ENCODE results near the gene MPDZ. TPM values are rescaled to one million over a fixed set of nuclear protein-coding genes. Genes with fewer than 3 reads are reported as not detected.
"Not testable (repeated sequence)": the region's sequence is repeated elsewhere in the genome, so short reads cannot be mapped to it uniquely, and the experiment has no call there.

The MPDZ gene
- total and polyA plus RNA-seq, 5 experiments from 2014 or later = not detected

DNA sequence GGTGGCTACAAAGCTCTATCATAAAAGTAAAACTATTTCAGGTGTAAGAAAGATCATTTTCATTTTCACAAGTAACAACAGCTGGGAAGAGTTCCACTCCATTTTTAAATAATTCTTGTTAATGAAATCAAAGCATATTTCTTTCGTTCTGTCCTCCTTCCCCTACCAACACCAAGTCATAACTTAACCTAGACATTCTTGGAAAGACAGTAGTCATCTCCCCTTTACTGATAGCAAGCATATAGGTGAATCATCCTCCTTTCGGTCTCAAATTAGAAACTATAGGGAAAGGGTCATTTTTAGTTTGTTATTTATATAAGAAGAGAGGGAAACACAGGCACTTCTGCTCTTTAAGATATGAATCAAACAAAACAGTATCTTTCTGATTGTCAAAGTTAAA lies 38.2 kb downstream of the MPDZ start:
- no peaks in the 10 kb centered on the region for H3K27me3 Mint-ChIP-seq
- no peak overlapping the region for H3K4me3 Mint-ChIP-seq
- peaks cover 0 to 12% (median 5%) of the 10 kb centered on the region in 9 donors for H3K9me3 Mint-ChIP-seq
- POLR2A ChIA-PET = no interaction called here
- no peak overlapping the region for H3K27ac Mint-ChIP-seq
- ATAC-seq (no peak), DNase-seq (no peak)
- no peaks in the 10 kb centered on the region for H3K4me1 Mint-ChIP-seq
- no peaks in the 10 kb centered on the region for H3K36me3 Mint-ChIP-seq

DNA sequence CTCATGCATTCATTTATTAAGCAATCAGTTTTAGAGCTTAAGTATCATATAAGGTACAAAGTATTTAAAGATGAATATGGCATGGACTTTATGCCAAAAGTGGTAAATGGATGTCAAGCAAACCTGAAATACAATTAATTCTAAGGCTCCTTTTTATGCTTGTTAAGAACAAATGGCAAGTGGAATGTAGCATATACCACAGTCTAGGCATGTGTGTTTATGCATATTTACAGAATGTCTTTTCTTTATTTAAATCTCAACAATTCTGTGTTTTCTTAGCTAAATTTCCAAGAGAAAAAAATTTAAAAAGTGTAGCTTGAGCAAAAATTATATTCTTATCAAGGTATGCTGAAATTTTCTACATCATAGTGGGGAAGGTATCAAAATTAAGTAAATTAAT lies 39.8 kb downstream of the MPDZ start:
- H3K4me3 Mint-ChIP-seq = no peak overlapping the region
- H3K9me3 Mint-ChIP-seq = peaks cover 0 to 12% (median 5%) of the 10 kb centered on the region in 9 donors
- H3K36me3 Mint-ChIP-seq = no peaks in the 10 kb centered on the region
- no peak for ATAC-seq
- POLR2A ChIA-PET = no interaction called here
- H3K4me1 Mint-ChIP-seq = no peaks in the 10 kb centered on the region
- DNase-seq = no peak
- H3K27me3 Mint-ChIP-seq = no peaks in the 10 kb centered on the region
- H3K27ac Mint-ChIP-seq = no peak overlapping the region

- DNase-seq (no peak), ATAC-seq (no peak)
- H3K27ac Mint-ChIP-seq = no peak overlapping the region
- H3K4me3 Mint-ChIP-seq = no peak overlapping the region
- POLR2A ChIA-PET = no interaction called here
- H3K27me3 Mint-ChIP-seq = no peaks in the 10 kb centered on the region
- no peaks in the 10 kb centered on the region for H3K4me1 Mint-ChIP-seq
- H3K36me3 Mint-ChIP-seq = no peaks in the 10 kb centered on the region
- H3K9me3 Mint-ChIP-seq = peaks cover 0 to 12% (median 5%) of the 10 kb centered on the region in 9 donors
These were observed 40.3 kb downstream of the MPDZ start for GRCh38 chr9:13239208-13239607.

DNA sequence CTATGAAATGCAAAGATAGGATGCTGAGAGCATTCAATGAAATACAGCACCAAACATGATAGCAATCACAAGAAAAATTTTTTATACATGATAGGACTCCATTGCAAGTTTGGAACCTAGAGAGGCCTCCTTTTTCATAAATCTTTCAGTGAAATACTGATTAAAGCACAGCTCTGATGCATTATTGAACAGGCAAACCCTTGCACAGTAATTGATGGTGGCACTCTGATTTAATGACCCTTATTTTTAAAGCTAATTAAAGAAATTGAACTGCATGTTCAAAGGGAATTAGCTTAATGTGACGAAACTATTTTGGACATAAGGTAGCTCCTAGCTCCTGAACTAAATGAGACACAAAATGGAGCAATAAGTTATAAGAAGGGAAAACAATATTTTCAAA lies 44.6 kb downstream of the MPDZ start:
- no peaks in the 10 kb centered on the region for H3K27me3 Mint-ChIP-seq
- no peaks in the 10 kb centered on the region for H3K4me1 Mint-ChIP-seq
- no peaks in the 10 kb centered on the region for H3K36me3 Mint-ChIP-seq
- no peak for ATAC-seq
- H3K9me3 Mint-ChIP-seq = peaks cover 0 to 10% (median 0%) of the 10 kb centered on the region in 9 donors
- no peak for DNase-seq
- POLR2A ChIA-PET = no interaction called here
- no peak overlapping the region for H3K27ac Mint-ChIP-seq
- no peak overlapping the region for H3K4me3 Mint-ChIP-seq

DNA sequence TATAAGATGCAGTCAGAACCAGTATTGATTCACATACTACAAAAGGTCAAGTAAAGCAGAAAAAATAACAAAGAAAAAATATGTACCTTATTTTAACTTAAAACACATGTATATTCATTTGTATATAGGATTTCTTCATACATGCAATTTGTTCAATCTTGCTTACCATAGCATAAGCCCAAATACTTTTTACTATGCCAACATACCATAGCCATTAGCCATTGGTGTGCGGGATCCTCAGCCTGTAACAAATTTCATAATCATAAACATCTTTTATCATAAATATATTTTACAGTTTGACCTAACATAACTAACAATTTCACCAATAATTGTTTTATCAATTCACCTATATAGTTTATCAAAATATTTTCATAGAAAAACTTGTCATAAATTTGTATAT lies 51.1 kb downstream of the MPDZ start:
- ATAC-seq (no peak), DNase-seq (no peak)

GRCh38 chr9:13224366-13224765 lies 55.1 kb downstream of the MPDZ start:
- Mint-ChIP-seq H3K4me1 (no peaks in the 10 kb centered on the region), H3K27me3 (no peaks in the 10 kb centered on the region), H3K36me3 (no peaks in the 10 kb centered on the region), H3K9me3 (peaks cover 0 to 8% (median under 1%) of the 10 kb centered on the region in 9 donors), H3K4me3 (no peak overlapping the region), H3K27ac (no peak overlapping the region)
- DNase-seq (no peak), ATAC-seq (no peak)
- POLR2A ChIA-PET = no interaction called here

More for the DNA sequence above, 51.1 kb downstream of the MPDZ start:
- Mint-ChIP-seq H3K36me3 (no peaks in the 10 kb centered on the region), H3K27me3 (no peaks in the 10 kb centered on the region), H3K27ac (no peak overlapping the region), H3K9me3 (peaks cover 0 to 9% (median 0%) of the 10 kb centered on the region in 9 donors), H3K4me1 (no peaks in the 10 kb centered on the region), H3K4me3 (no peak overlapping the region)
- POLR2A ChIA-PET = no interaction called here

- POLR2A ChIA-PET, H3K4me1 Mint-ChIP-seq, H3K27ac Mint-ChIP-seq, DNase-seq, H3K36me3 Mint-ChIP-seq, ATAC-seq, H3K4me3 Mint-ChIP-seq, H3K27me3 Mint-ChIP-seq: not testable (repeated sequence)
- H3K9me3 Mint-ChIP-seq = peaks cover 0 to 16% (median 4%) of the 10 kb centered on the region in 9 donors
These were observed 56.8 kb downstream of the MPDZ start for GRCh38 chr9:13222733-13223132.

DNA sequence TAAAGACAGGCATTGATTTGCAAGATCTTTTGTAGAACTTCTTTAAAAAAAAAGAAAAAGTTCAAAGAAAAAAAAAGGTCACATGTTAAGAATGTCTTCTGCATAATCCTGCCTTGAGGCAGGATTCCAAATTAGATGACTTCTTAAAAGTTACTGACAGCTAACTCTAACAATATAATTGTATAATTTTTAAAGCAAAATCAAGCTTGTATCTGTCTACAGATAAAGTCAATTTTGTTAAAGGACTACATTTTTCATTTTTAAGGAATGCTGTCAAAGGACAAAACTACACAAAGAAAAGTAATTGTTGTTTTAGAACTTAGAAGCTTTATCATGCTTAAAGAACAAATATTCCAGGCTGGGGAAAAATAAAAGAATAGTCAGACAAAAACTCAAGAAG lies 57.8 kb downstream of the MPDZ start:
- no peak for ATAC-seq
- POLR2A ChIA-PET = no interaction called here
- Mint-ChIP-seq H3K27me3 (no peaks in the 10 kb centered on the region), H3K4me1 (no peaks in the 10 kb centered on the region), H3K36me3 (no peaks in the 10 kb centered on the region), H3K9me3 (peaks cover 0 to 20% (median 6%) of the 10 kb centered on the region in 9 donors), H3K27ac (no peak overlapping the region), H3K4me3 (no peak overlapping the region)
- DNase-seq = no peak

DNA sequence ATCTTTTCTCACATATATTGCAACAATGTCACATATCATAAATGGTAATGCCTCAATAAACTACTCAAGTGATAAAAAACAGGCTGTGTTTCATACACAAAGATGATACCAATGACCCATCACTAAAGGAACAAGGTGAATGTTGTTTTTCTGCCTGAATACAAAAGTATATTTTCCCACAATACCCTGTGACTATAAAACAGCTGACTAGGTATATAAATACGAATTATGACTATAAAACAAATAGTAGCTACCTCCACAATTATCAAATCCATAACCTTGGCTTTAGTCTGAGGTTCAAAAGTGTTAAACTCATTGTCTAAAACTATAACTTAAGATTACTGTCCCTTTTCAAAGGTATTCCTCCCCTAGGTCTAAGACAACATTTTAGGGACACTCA lies 58.7 kb downstream of the MPDZ start:
- no peak for ATAC-seq
- Mint-ChIP-seq H3K36me3 (no peaks in the 10 kb centered on the region), H3K27me3 (no peaks in the 10 kb centered on the region), H3K27ac (no peak overlapping the region), H3K4me1 (no peaks in the 10 kb centered on the region), H3K9me3 (peaks cover 0 to 20% (median 5%) of the 10 kb centered on the region in 9 donors), H3K4me3 (no peak overlapping the region)
- POLR2A ChIA-PET = no interaction called here
- DNase-seq = no peak

DNA sequence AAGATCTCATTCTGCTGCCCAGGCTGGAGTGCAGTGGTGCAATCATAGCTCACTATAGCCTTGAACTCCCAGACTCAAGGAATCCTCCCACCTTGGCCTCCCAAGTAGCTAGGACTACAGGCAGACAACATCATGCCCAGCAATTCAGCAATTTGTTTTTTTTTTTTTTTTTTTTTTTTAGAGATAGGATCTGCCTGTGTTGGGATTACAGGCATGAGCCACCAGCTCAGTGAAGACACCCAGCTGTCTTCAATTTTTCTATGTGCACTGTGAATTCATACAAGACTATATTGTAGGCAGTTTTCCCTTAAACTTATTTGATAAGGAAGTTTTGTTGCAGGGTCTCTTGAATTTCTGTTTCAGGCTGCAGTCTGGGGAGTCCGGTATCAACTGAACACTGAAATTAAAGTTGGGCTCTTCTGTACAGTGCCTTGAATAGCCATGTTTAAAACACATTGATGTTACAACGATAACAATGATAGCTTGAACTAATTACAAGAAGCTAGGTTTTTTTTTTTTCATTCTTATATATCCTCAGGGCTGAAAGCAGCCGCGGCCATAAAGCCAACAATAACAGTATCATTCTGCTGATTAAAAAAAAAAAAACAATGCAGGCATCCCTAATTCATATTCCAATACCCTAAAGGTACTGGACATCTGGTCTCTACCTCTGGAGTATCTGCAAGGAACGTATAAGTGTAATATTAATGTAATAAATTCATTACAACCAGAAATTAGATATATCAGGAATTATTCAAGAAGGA lies 63.5 kb downstream of the MPDZ start:
- no peak overlapping the region for H3K27ac Mint-ChIP-seq
- H3K9me3 Mint-ChIP-seq = peaks cover 0 to 20% (median 3%) of the 10 kb centered on the region in 9 donors
- no peaks in the 10 kb centered on the region for H3K27me3 Mint-ChIP-seq
- POLR2A ChIA-PET = no interaction called here
- ATAC-seq = no peak
- no peak overlapping the region for H3K4me3 Mint-ChIP-seq
- no peak for DNase-seq
- no peaks in the 10 kb centered on the region for H3K36me3 Mint-ChIP-seq
- no peaks in the 10 kb centered on the region for H3K4me1 Mint-ChIP-seq

DNA sequence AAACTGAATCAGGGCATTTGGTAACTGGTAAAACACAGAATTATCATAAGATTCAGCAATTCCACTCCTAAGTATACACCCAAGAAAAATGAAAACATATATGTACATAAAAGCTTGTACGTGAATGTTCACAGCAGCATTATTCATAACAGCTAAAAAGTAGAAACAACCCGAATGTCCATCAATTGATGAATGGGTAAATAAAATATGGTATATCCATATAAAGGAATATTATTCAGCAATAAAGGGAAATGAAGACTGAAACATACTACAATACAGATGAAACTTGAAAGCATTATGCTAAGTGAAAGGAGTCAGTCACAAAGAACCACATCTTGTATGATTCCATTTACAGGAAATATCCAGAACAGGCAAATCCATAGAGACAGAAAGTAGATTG lies 65.5 kb downstream of the MPDZ start:
- Mint-ChIP-seq H3K9me3 (peaks cover 0 to 17% (median 3%) of the 10 kb centered on the region in 9 donors), H3K36me3 (no peaks in the 10 kb centered on the region)
- no peak for ATAC-seq

GRCh38 chr9:13213337-13213736 lies 66.2 kb downstream of the MPDZ start:
- Mint-ChIP-seq H3K4me1 (no peaks in the 10 kb centered on the region), H3K27me3 (no peaks in the 10 kb centered on the region), H3K36me3 (no peaks in the 10 kb centered on the region), H3K9me3 (peaks cover 0 to 10% (median 3%) of the 10 kb centered on the region in 9 donors), H3K4me3 (no peak overlapping the region), H3K27ac (no peak overlapping the region)
- ATAC-seq = no peak
- POLR2A ChIA-PET = no interaction called here
- DNase-seq = no peak

More for the DNA sequence above, 65.5 kb downstream of the MPDZ start:
- Mint-ChIP-seq H3K27me3 (no peaks in the 10 kb centered on the region), H3K4me3 (no peak overlapping the region), H3K4me1 (no peaks in the 10 kb centered on the region), H3K27ac (no peak overlapping the region)
- POLR2A ChIA-PET = no interaction called here
- DNase-seq = no peak

DNA sequence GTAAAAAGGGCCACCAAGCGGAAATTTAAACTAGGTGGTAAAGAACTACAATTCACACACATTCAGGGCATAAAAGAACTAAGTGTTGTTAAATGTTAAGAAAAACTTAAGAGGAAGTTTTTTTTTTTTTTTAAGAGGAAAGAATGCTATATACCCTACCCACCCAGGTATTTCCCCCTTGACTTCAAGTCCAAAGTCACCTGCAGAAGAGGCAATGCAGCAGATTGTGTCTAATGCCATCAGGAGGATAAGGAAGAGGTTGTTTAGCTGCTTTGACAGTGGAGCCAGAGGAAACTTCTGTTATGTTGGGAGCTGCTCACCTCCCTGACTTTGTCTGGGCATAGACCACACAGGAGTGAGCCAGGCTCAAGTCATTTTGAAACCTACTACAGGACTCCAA lies 69.2 kb downstream of the MPDZ start:
- Mint-ChIP-seq H3K9me3 (peaks cover 0 to 10% (median 7%) of the 10 kb centered on the region in 9 donors), H3K27ac (no peak overlapping the region), H3K4me1 (no peaks in the 10 kb centered on the region), H3K36me3 (no peaks in the 10 kb centered on the region), H3K27me3 (no peaks in the 10 kb centered on the region), H3K4me3 (no peak overlapping the region)
- POLR2A ChIA-PET = no interaction called here
- ATAC-seq (no peak), DNase-seq (no peak)

- Mint-ChIP-seq H3K4me1 (no peaks in the 10 kb centered on the region), H3K27ac (no peak overlapping the region), H3K27me3 (no peaks in the 10 kb centered on the region), H3K36me3 (no peaks in the 10 kb centered on the region), H3K9me3 (peaks cover 0 to 12% (median 4%) of the 10 kb centered on the region in 9 donors), H3K4me3 (no peak overlapping the region)
- no peak for DNase-seq
- POLR2A ChIA-PET = no interaction called here
- ATAC-seq = no peak
These were observed 70.0 kb downstream of the MPDZ start for GRCh38 chr9:13209498-13209897.
